ENCODE data around the gene CBX4.

- TF ChIP-seq CTCF (IDR thresholded peaks at IDR 0.05) (no peak), POLR2A (IDR thresholded peaks at IDR 0.05) (no peak)
Measured at GRCh38 chr17:79878329-79878947, 39.2 kb upstream of the CBX4 start.

All from thyroid gland (tissue), 4 donors.